GM12865 (cell line): ENCODE data around the gene MATK.

ENCODE experiments used
- DNase-seq: peaks from one replicate; pipeline ENCODE4 v3.0.0; 2010; ENCODE audit warnings: low read depth
- H3K4me3 ChIP-seq: 2 replicates; pipeline ENCODE4 v1.5.1; 2011; ENCODE audit warnings: mild to moderate bottlenecking, low read depth, low read length, control low read depth
- TF ChIP-seq, protein P1 (sequence below): IDR thresholded peaks from 2 replicates; pipeline ENCODE4 v1.5.1; 2011; ENCODE audit warnings: low read length, control low read depth, low read depth, inconsistent platforms; ENCODE audit not compliant: insufficient read depth; ENCODE audit errors: missing control alignments

The MATK gene

DNA sequence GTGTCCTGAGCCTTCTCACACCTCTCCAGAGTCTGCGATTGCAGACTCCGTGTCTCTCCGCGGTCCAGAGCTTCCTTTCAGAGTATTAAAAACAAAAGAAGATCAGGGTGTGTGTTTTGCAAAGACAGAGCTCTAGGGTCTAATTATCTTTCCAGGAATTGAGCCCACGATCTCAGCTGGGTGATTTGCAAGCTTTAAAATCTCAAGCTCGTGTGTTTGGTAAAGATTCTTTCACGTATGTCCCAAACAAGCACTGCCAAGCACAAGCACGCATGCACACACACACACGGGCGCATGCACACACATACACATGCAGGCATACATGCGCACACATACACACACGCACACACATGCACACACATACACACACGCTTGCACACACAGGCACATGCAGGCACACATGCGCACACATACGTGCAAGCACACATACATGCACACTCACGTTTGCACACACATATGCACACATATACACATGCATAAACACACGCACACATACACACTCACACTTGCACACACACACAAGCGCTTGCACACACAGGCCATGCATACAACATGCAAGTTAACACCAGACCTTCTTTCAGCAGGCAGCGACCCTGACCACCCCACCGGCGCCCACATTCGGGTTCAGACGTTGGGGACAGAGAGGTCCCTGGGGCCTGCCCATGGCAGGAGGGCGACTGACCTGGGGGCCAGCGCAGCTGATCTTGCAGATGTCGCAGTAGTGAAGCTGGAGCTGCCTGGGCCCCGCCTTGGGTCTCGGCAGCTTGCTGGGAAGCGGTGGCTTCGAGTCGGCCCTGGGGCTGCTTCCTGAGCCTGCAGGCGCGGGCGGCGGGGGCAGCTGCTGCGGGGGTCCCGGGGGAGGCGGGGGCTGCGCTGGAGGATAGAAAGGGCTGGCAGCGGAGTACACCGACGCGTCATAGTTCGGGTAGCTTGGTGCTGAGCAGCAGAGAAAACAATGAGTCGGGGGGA, 44.7 kb upstream of the MATK start:
- H3K4me3 ChIP-seq: no peak overlapping the region
- TF ChIP-seq, protein P1, sequence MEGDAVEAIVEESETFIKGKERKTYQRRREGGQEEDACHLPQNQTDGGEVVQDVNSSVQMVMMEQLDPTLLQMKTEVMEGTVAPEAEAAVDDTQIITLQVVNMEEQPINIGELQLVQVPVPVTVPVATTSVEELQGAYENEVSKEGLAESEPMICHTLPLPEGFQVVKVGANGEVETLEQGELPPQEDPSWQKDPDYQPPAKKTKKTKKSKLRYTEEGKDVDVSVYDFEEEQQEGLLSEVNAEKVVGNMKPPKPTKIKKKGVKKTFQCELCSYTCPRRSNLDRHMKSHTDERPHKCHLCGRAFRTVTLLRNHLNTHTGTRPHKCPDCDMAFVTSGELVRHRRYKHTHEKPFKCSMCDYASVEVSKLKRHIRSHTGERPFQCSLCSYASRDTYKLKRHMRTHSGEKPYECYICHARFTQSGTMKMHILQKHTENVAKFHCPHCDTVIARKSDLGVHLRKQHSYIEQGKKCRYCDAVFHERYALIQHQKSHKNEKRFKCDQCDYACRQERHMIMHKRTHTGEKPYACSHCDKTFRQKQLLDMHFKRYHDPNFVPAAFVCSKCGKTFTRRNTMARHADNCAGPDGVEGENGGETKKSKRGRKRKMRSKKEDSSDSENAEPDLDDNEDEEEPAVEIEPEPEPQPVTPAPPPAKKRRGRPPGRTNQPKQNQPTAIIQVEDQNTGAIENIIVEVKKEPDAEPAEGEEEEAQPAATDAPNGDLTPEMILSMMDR: no peak
- no peak for DNase-seq

DNA sequence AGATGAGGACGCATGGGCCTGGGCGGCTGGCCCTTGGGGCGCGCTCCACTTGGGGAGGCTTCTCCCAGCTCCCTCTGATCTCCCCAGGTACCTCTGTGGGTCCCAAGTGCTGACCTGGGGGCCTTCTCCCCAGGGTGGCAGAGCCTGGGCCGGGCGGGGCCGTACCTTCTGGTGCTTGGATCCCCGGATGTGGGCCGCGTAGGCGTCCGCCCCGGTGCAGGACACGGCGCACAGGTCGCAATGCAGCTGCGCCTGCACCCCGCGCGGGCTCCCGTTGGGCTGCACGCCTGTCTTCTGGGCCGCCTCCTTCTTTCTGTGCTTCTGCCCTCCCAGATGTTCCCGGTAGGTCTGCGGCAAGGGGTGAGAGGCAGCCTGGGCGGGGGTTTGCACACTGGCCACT, 41.1 kb upstream of the MATK start:
- TF ChIP-seq, protein P1: no peak
- H3K4me3 ChIP-seq: no peak overlapping the region
- DNase-seq: no peak

DNA sequence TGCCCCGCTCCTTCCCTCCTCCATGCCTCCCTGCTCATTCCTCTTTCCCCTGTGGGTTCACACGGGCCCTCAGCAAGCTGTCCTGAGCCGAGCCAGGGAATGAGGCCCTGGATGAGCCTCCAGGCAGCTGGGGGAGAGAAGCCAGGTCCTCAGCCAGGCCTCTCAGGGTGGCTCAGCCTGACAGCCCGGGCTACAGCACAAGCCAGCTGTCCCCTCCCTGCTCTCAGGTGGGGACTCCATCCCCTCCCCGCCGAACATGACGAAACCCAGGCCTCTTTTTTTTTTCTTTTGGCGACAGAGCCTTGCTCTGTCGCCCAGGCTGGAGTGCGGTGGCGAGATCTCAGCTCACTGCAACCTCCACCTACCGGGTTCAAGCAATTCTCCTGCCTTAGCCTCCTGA, 40.0 kb upstream of the MATK start:
- TF ChIP-seq, protein P1: no peak
- H3K4me3 ChIP-seq: no peak overlapping the region
- no peak for DNase-seq

DNA sequence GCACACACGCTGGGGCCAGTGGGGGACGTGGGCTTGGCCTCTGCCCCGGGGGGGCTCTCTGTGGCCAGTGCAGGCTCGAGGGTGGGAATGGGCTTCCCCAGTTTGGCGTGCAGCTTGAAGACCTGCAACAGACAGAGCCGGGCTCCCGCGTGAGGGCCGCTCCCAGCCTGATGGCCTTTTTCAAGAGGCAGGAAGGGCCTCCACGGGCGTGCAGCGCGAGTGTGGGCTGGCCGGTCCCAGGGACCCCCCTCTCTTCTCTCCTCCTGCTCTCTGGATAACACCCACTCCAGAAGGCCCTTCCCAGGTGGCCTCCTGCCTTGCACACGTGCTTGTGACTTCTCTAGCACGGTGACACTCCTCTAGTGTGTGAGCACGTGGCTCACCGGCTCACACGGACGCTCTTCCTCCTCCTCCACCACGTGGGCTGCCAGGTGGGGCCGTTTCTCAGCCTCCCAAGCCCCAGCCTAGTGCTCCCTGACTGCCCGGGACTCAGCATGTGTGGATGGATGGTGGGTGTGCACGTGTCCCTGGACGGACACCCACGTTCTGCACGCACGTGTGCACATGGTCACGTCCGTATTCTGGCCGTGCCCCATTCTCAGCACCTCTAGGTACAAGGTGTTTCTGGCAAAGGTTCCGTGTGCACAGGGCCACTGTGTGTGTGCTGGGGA, 39.2 kb upstream of the MATK start:
- no peak for DNase-seq
- no peak overlapping the region for H3K4me3 ChIP-seq
- TF ChIP-seq, protein P1: no peak

DNA sequence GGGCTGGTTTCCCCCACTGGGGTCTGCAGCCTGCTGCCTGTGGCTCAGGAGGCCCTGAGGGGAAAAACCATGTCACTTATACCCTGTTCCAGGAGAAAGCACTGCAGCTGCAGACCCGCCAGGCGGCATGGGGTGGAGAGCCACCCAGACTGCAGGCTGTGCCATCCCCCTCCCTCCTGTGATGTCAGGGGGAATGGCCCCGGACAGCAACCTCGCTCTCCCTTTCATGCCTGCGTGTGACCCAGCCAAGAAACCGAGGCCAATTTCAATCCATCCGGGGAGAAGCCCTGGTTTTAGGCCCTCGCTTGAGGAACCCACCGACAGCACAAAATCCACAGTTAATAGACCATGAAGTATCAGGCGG, 37.2 kb upstream of the MATK start:
- H3K4me3 ChIP-seq: no peak overlapping the region
- TF ChIP-seq, protein P1: no peak
- no peak for DNase-seq

DNA sequence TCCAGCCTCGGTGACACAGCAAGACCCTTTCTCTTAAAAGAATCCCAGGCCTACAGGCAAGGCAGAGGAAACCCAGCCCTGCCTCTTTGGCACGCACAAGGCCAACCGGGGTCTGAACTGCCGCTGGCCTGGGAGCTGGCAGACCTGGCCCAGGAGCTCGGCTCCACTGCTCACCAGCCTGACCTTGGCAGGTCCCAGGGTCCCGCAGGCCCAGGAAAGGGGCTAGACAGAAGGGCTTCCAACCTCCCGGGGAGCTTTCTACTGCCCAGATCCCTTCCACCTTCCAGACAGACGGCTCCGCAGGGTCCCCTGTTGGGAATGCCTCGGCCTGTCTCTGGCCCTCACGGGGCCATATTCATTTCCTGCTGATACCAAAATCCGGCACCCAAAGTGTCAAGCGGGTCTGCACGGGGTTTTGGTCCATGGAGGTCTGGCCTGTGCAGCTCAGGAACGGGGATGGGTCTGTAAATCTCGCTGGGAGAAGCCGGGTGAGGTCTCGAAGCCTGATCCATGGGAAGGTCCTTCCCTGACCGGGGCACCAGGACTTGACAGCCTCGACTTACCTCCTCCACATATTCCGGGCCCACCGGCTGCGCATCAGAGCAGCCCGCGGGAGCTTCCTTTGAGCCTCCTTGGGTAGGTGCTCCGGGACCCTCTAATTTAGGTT, 36.6 kb upstream of the MATK start:
- TF ChIP-seq, protein P1: no peak
- no peak for DNase-seq
- H3K4me3 ChIP-seq: no peak overlapping the region
